Activated CD4-positive, alpha-beta T cell treated with anti-CD3 and anti-CD28 coated beads for 24 hours (primary cell): ENCODE data around the gene ZDHHC21.

Experiments used
- DNase-seq, 2 donors: peaks; one replicate each; pipeline ENCODE4 v3.0.0-alpha.2; 2020; ENCODE audit warnings: low read depth in 2 of 2

Gene ZDHHC21

DNA sequence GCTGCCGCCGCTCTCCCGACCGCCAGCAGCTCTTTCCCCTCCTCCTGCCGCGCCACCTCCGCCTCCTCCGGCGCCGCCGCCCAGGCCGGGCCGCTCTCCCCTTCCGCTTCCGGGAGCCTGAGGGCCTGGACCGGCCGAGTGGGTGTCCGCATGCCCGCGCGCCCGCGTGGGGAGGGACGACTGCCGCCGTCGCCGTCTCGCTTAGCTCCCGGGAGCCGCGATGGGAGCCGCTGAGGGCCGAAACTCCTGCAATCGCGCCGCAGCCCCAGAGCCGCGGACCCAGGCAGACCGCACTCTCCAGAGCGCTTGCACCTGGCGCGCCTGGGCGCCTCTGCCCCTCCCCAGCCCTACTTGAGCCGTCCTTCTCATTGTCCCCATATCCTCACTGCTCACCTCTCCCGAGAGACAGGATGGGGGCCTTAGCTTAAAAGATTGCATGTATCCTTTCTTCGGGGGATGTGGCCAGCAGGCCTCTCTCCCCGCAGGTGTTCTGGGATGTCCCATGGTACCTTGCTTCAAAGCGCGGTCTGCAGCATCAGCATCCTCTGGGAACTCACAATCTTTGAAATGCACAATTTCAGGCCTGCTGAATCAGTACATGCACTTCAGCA lies at the start of gene ZDHHC21:
ZDHHC21 (minus strand) TSS at position 182 of the 611 bp plus-strand sequence. CDS start 19,092 bp downstream, outside the sequence.
- DNase-seq: peak; percentile 42 to 46

- no peak for DNase-seq
Observed at GRCh38 chr9:14741369-14741768, 48.1 kb upstream of the ZDHHC21 start.

- DNase-seq: no peak
Observed at GRCh38 chr9:14733133-14733532, 39.9 kb upstream of the ZDHHC21 start.

- DNase-seq: no peak
Observed at GRCh38 chr9:14731294-14731981, 38.2 kb upstream of the ZDHHC21 start.

DNA sequence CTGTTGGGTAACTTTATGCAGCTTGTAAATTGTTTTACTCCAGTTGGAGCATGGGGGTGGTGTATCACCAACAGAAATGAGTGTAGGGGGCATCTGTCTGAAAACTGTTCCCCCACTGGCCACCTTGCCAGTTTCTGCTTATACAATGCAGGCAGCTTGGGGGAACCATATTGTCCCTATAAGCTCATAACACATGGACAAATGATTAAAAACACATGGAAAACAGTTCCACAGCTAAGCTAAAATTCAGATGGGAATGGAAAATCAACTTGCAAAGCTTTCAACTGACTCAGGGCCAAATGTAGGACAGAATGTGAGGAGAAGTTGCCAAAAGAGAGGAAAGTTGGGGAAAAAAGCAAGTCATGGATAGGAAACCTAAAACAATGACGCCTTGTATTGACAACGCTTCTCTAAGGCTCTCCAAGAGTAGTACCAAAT lies 37.2 kb upstream of the ZDHHC21 start:
- DNase-seq: no peak

DNA sequence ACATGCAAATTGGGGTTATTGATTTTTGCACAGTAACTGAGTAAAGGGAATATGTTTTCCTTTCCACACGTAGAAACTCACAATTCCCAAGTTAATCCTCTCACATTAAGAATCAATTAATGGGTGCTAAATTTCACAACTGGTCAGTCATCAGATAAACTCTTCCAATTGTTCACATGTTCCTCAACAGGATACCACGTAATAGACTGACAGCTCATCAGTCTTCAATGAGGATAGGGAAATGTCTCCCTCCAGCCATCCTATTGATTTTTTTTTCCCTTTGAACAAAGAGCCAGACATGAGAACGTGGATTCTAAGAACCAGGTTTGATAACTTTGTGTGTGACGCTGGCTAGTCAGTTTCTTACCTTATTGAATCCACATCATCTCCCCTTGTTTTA lies 30.1 kb upstream of the ZDHHC21 start:
- DNase-seq: no peak

DNA sequence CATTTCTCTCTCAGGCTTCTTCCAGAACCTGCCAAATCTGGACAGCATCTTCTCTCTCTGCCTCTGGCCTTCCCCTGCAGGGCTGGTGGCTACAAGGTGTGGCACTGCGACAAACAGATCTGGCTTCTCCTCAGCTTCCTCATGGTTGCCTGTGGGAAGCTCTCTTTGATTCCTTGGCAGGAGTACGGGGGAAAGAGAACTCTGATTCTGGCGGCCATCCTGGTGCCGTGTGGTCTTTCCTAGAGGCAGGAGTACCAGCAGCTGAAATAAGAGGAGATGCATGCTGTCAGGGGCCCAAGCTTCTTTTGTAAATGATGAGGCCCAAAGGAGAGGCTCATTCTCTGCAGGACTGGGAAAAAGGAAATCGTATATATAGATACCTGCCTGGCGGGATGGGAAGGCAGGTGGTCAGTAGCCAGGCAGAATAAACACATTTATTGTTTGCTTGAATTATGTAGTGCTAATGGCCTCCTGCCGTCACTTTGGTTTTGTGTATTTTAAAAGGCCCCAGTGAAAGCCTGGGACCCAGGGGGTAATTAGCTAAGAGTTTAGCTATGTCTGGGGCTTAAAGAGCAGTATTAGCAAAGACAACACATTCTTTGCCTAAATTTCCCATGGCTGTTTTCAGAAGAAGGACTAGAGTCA lies 29.3 kb upstream of the ZDHHC21 start, which contains the start of gene CER1:
CER1 (minus strand) TSS at position 343 of the 645 bp plus-strand sequence; CDS start at position 282, 61 bp downstream.
- DNase-seq: no peak

DNA sequence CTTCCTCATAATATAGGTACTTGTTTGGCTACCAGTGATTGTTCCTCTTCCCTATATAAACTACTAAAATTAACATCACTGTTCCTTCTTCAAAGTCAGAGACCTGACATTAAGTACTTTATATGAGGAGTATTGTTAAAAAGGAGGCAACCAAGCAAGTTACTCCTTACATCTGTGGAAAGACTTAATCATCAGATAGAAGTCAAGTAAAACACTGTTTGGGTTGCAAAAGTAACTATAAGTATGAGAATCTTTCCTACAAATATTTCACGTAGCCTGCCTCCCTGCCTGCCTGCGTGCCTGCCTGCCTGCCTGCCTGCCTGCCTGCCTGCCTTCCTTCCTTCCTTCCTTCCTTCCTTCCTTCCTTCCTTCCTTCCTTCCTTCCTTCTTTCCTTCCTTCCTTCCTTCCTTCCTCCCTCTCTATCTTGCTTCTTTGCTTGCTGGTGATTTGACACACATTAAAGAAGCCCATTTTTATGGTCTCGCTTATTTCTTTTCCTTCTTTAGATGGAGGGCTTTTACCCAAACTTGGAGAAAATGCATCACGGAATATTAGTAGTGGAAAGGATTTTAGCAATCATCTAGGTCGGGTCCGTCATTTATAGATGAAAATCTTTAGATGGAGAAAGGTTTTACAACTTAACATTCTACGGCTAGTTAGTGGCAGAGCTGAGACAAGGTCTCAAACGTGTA lies 26.1 kb upstream of the ZDHHC21 start:
- no peak for DNase-seq

DNA sequence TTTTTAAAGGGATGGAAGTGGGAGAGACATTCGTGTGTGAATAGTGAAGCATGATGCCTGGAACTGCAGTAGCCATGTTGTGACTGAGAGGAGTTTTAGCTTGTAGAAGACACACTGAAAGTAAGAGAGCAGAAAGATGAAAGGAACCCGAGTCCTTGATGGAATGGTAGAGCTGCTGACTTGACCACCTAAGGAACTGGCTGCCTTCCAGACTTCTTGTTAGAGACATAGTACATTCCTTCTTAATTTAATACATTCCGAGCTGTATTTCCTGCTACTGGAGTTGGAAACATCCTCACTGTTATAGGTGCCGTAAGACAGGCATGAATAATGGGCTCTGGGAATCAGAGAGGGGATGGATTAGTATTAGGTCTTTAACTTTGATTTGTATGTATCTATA lies 21.9 kb upstream of the ZDHHC21 start:
- DNase-seq: no peak

GRCh38 chr9:14713187-14713767 lies 20.0 kb upstream of the ZDHHC21 start:
- no peak for DNase-seq

DNA sequence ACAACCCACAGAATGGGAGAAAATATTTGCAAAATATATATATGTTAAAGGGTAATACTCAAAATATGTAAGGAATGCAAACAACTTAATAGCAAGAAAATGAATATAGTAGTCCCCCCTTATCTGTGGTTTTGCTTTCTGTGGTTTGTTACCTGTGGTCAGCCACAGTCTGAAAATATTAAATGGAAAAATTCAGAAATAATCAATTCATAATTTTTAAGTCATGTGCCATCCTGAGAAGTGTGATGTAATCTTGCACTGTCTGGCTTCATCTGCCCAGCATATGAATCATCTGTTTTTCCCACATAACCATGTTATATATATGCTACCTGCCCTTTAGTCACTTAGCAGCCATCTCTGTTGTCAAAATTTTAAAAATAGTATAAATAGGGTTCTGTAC lies 17.6 kb upstream of the ZDHHC21 start:
- DNase-seq: no peak

DNA sequence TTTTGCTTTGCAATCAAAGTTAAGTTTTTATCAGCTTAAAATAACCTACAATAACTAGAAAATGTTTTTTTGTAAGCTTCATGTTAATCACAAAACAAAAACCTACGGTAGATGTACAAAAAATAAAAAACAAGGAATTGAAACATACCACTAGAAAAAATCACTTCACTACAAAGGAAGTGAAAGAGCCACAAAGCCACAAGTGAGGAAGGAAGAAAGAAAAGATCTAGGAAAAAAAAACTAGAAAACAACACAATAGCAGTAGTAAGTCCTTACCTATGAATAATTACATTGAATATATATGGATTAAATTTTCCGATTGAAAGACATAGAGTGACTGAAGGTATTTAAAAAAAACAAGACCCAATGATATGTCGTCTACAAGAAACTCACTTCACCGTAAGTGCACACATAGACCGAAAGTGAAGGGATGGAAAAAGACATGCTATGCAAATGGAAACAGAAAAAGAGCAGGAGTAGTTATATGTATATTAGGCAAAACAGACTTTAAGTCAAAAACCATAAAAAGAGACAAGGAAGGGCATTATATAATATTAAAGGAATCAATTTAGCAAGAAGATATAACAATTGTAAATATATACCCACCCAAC lies 13.4 kb upstream of the ZDHHC21 start:
- DNase-seq: no peak

DNA sequence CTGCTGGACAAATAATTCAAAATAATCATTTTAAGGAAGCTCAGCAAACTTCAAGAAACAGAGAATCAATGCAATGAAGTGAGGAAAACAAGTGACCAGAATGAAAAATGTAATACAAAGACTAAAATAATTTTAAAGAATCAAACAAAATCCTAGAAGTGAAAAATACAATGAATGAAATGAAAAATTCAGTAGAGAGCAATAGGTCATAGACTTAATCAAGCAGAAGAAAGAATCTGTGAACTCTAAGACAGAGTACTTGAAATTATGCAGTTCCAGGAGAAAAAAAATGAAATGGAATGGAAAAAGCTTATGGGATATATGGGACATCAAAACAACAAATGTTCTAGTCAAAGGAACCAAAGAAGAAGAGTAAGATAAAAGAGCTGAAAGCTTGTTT lies 11.8 kb upstream of the ZDHHC21 start:
- no peak for DNase-seq

GRCh38 chr9:14704281-14704680 lies 11.0 kb upstream of the ZDHHC21 start:
- DNase-seq: no peak

DNA sequence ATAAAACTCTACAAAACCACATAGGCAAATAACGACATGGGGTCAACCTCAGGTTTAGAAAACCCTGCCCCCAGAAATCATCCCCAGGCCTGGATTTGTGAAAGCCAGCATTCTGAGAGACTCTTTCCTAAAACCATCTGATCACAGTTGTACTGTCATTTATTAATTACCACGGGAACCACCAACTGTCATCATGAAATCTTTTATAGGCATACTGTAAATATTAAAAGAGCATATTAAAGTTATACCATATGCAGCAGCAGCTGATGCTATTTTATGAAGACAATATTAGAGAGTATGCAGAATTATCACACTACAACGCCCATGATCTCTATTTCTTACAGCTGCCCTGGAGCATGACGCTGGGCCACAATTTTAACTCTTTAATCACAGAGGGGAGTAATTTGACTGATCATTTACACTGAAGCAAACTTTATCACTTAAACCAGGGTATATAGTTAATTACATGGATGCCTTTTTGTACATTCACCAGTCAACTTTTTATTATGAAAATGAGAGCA lies 9.0 kb upstream of the ZDHHC21 start:
- DNase-seq: no peak

DNA sequence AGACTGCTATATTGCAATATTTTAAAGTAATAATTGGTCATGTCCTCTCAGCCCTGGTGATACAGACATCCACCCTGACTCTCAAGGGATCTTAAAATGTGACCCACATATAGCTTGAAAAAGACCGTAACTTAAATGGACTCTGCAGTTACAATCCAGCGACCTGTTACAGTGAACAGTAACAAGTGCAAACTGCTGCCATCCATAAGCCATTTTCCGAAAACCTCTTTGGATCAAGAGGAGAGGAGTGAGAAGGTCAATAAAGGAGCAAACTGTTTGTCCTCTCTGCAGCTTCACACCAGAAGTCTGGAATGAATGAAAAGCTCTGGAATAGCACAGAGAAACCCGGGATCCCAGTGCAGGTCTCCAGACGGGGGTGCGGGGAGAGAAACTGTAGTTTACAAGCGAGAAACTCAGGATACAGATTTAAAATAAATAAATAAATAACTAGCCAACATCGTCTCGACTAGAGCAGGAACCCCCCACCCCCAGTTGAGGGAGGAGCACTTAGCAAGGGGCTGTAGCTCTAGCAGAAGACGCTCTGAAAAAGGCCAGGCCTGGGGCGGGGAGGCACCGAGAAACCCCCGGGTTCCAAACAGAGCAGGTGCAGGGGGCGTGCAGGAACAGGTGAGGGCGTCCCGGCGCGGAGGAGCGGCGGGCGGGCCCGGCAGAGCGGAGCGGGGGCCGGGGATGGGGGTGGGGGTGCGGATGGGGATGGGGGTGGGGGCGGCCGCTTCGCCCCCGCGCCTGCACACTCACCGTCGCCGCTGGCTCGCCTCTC lies 572 bp downstream of the ZDHHC21 start:
- DNase-seq: peak in 1 of 2 donors; percentile 3

- DNase-seq: no peak
Observed at GRCh38 chr9:14690948-14691730, 2.1 kb downstream of the ZDHHC21 start.

- no peak for DNase-seq
Observed at GRCh38 chr9:14687042-14687719, 6.1 kb downstream of the ZDHHC21 start.

DNA sequence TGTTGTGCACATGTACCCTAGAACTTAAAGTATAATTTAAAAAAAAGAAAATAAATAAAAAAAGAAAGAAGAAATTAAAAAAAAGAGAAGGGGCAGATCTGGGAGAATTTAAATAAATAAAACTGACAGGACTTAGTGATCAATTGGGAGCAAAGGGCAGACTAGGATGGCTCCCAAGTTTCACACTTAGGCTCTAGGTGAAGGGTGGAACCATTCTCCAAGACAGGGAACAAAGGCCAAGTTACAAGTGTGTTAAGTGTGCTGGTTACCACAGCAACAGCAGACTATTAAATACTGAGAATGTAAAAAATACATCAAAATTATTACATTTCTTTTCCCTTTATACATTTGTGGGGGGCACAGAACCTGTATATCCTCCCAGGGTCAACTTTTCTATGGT lies 7.1 kb downstream of the ZDHHC21 start:
- DNase-seq: no peak
